Body of pancreas (tissue), 4 donors: ENCODE data around the gene RASGRF2.

ENCODE experiments used
- CTCF ChIP-seq, 7 experiments: fragments of 450-650 bp in 4 of 7; fragments of 200-600 bp in 3 of 7; sonication (generic) in 3 of 7; IDR thresholded peaks; one replicate each; pipeline ENCODE4 v1.5.1; 2016 to 2019; ENCODE audit warnings: antibody characterized with exemption in 7 of 7
- POLR2A ChIP-seq, 3 donors: fragments of 450-650 bp; IDR thresholded peaks; one replicate each; pipeline ENCODE4 v1.6.1; 2016; ENCODE audit warnings: antibody characterized with exemption in 3 of 3, mild to moderate bottlenecking in 2 of 3

- TF ChIP-seq CTCF (IDR thresholded peaks at IDR 0.05) (no peak), POLR2A (IDR thresholded peaks at IDR 0.05) (no peak)
These were observed 232.2 kb downstream of the RASGRF2 start for GRCh38 chr5:81192373-81192750.
